ENCODE data around the gene NARF.

- TF ChIP-seq, protein P1, sequence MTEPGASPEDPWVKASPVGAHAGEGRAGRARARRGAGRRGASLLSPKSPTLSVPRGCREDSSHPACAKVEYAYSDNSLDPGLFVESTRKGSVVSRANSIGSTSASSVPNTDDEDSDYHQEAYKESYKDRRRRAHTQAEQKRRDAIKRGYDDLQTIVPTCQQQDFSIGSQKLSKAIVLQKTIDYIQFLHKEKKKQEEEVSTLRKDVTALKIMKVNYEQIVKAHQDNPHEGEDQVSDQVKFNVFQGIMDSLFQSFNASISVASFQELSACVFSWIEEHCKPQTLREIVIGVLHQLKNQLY (CRISPR knock-in tag; IDR thresholded peaks at IDR 0.05) = no peak
- TF ChIP-seq, protein P2, sequence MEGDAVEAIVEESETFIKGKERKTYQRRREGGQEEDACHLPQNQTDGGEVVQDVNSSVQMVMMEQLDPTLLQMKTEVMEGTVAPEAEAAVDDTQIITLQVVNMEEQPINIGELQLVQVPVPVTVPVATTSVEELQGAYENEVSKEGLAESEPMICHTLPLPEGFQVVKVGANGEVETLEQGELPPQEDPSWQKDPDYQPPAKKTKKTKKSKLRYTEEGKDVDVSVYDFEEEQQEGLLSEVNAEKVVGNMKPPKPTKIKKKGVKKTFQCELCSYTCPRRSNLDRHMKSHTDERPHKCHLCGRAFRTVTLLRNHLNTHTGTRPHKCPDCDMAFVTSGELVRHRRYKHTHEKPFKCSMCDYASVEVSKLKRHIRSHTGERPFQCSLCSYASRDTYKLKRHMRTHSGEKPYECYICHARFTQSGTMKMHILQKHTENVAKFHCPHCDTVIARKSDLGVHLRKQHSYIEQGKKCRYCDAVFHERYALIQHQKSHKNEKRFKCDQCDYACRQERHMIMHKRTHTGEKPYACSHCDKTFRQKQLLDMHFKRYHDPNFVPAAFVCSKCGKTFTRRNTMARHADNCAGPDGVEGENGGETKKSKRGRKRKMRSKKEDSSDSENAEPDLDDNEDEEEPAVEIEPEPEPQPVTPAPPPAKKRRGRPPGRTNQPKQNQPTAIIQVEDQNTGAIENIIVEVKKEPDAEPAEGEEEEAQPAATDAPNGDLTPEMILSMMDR (IDR thresholded peaks at IDR 0.05) = no peak
- TF ChIP-seq JUN (CRISPR knock-in tag; IDR thresholded peaks at IDR 0.05) (no peak), TP53 (CRISPR knock-in tag; IDR thresholded peaks at IDR 0.05) (no peak), FOXK1 (CRISPR knock-in tag; IDR thresholded peaks at IDR 0.05) (no peak), ESRRA (CRISPR knock-in tag; IDR thresholded peaks at IDR 0.05; ENCODE audit: borderline replicate concordance) (no peak)
Observed at GRCh38 chr17:82475458-82475857, 16.9 kb downstream of the NARF start.

Data from WTC11 (cell line).